ENCODE results near the gene STX1B.

DNA sequence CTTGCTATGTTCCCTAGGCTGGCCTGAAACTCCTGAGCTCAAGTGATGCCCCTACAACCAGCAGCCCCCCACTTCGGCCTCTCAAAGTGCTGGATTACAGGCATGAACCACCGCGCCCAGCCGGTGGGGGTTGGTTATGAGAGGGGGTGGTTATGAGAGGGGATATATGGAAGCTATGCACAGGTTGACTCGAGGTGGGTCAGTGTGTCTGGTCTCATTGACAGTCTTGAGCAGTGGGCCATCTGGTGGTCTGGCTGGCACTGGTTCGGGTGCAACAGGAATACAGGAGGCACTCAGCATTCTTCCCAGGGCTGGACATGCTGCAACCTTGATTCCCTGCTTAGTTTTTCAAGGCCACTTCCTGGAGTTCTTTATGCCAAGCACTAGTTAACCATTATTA lies 5.6 kb upstream of the STX1B start:
- no peak for TF ChIP-seq POLR2AphosphoS5 (IDR thresholded peaks at IDR 0.05; ENCODE audit: low read depth, low read length)
- TF ChIP-seq FOXP2 (optimal IDR thresholded peaks at IDR 0.05; ENCODE audit: borderline replicate concordance, extremely low read depth, extremely low read length, insufficient read depth), result no peak
- no peak for TF ChIP-seq SIN3A (IDR thresholded peaks at IDR 0.05; ENCODE audit: borderline replicate concordance, insufficient read depth, low read length)
